K562 (cell line): ENCODE measurements around the gene BBC3. TPM values are rescaled to one million over a fixed set of nuclear protein-coding genes. Genes with fewer than 3 reads are reported as not detected.

ENCODE experiments used
- ARHGAP35 ChIP-seq: fragments of 450-650 bp; IDR thresholded peaks from 2 replicates; pipeline ENCODE4 v1.6.1; 2018; ENCODE audit not compliant: partially characterized antibody
- ATF2 ChIP-seq: sonication (generic); formaldehyde crosslinking; IDR thresholded peaks from 2 replicates; pipeline ENCODE4 v1.8.1; 2022; ENCODE audit warnings: missing genetic modification reagents
- DDX20 ChIP-seq: fragments of 450-650 bp; IDR thresholded peaks from 2 replicates; pipeline ENCODE4 v1.6.1; 2016; ENCODE audit warnings: missing genetic modification characterization, low read depth, mild to moderate bottlenecking, missing compliant biosample characterization, moderate library complexity
- DPF2 ChIP-seq: fragments of 450-650 bp; IDR thresholded peaks from 2 replicates; pipeline ENCODE4 v1.6.1; 2016
- E2F1 ChIP-seq: sonication (generic); formaldehyde crosslinking; IDR thresholded peaks from 2 replicates; pipeline ENCODE4 v1.8.1; 2023; ENCODE audit warnings: mild to moderate bottlenecking, missing genetic modification reagents, moderate library complexity
- FOS ChIP-seq: IDR thresholded peaks from 3 replicates; pipeline ENCODE4 v1.6.1; 2011; ENCODE audit not compliant: insufficient read length; ENCODE audit errors: extremely low read depth
- IFI16 ChIP-seq: fragments of 250-450 bp; sonication (Bioruptor Pico); IDR thresholded peaks from 2 replicates; pipeline ENCODE4 v2.1.2; 2022; ENCODE audit warnings: mild to moderate bottlenecking, inconsistent platforms
- MTF1 ChIP-seq: fragments of 250-450 bp; sonication (Bioruptor Pico); IDR thresholded peaks from 2 replicates; pipeline ENCODE4 v1.9.0; 2021; ENCODE audit warnings: moderate library complexity, mild to moderate bottlenecking, inconsistent platforms, borderline replicate concordance
- PHF8 ChIP-seq: fragments of 200-600 bp; sonication (generic); IDR thresholded peaks from 2 replicates; pipeline ENCODE4 v1.6.1; 2012; ENCODE audit warnings: mixed run types, mild to moderate bottlenecking, inconsistent platforms, low read length, moderate library complexity, borderline replicate concordance
- POLR2G ChIP-seq: fragments of 200-400 bp; formaldehyde crosslinking; IDR thresholded peaks from 2 replicates; pipeline ENCODE4 v1.6.1; 2017; ENCODE audit warnings: low read depth, mild to moderate bottlenecking, antibody characterized with exemption, low read length, moderate library complexity
- PRPF4 ChIP-seq: fragments of 200-400 bp; formaldehyde crosslinking; IDR thresholded peaks from one replicate; pipeline ENCODE4 v1.6.1; 2017; ENCODE audit warnings: low read length, low read depth, mild to moderate bottlenecking; ENCODE audit not compliant: insufficient read depth, poor library complexity, severe bottlenecking
- RBM22 ChIP-seq: fragments of 200-400 bp; formaldehyde crosslinking; IDR thresholded peaks from 2 replicates; pipeline ENCODE4 v1.6.1; 2018; ENCODE audit warnings: low read length, low read depth; ENCODE audit not compliant: poor library complexity, severe bottlenecking
- SMARCB1 ChIP-seq: IDR thresholded peaks from 2 replicates; pipeline ENCODE4 v1.6.1; 2011; ENCODE audit warnings: improper control_type of control experiment, low read depth; ENCODE audit not compliant: insufficient read length
- TCF3 ChIP-seq: sonication (generic); formaldehyde crosslinking; IDR thresholded peaks from 2 replicates; pipeline ENCODE4 v1.4.0; 2020; ENCODE audit warnings: mild to moderate bottlenecking, missing genetic modification reagents
- ZNF511 ChIP-seq: sonication (generic); formaldehyde crosslinking; IDR thresholded peaks from 2 replicates; pipeline ENCODE4 v1.8.0; 2022; ENCODE audit warnings: mild to moderate bottlenecking, missing genetic modification reagents
- polyA plus RNA-seq, 8 experiments: library from polyadenylated mRNA; depleted of rRNA in 4 of 8; stranded (reverse) in 5 of 8; unstranded in 3 of 8; fragments of >200 nt; fragmentation: Nextera tagmentation in 2 of 8; fragmentation: Illumina TruSeq in 1 of 8; extraction: Ambion mirVana in 2 of 8; extraction: Trizol in 1 of 8; gene quantifications; 2 replicates each; pipeline versions ENCODE4 v1.2.1 to v1.2.3, GENCODE V29; 2011 to 2014; ENCODE audit warnings: inconsistent platforms in 1 of 8, missing spikeins in 1 of 8
- total RNA-seq, 7 experiments: library from RNA; depleted of rRNA in 6 of 7; stranded (reverse); fragments of >200 nt in 6 of 7; fragmentation: Illumina TruSeq in 2 of 7; extraction: Trizol in 2 of 7; gene quantifications; 2 replicates each; pipeline versions ENCODE4 v1.2.1 to v1.2.3, GENCODE V29; 2011 to 2021; ENCODE audit warnings: low replicate concordance in 1 of 7

Gene BBC3
- total and polyA plus RNA-seq, 9 of the 15 experiments (the other 6 are each of a cell fraction or from before 2014, with no cell fraction given) = 0.15 to 30.7 (median 4.8) TPM

GRCh38 chr19:47228168-47228936 lies 2.6 kb downstream of the BBC3 start (continued):
- TF ChIP-seq RBM22 = peak; percentile 83
- no peak for TF ChIP-seq TCF3 (CRISPR knock-in tag)
- TF ChIP-seq MTF1 (CRISPR knock-in tag) = no peak
- no peak for TF ChIP-seq DPF2
- TF ChIP-seq E2F1 (CRISPR knock-in tag) = 0 out of 2 replicates have a peak, but pooled peaks have one; percentile 50
- peak; percentile 26; the same call in 1 of the 2 replicates for TF ChIP-seq PHF8
- no peak for TF ChIP-seq ZNF511 (CRISPR knock-in tag)
- TF ChIP-seq FOS = no peak
- TF ChIP-seq IFI16 (CRISPR knock-in tag) = no peak
- TF ChIP-seq DDX20 (tag) = no peak
- no peak for TF ChIP-seq ATF2 (CRISPR knock-in tag)
- TF ChIP-seq ARHGAP35 = no peak
- peak; percentile 53 for TF ChIP-seq PRPF4
- TF ChIP-seq SMARCB1 = no peak
- TF ChIP-seq POLR2G = peak; percentile 84
